ENCODE results near the gene KATNAL1. TPM values are rescaled to one million over a fixed set of nuclear protein-coding genes. Genes with fewer than 3 reads are reported as not detected.
A peak's percentile ranks its signal among the peaks of the same experiment; 100 is the strongest.

The KATNAL1 gene
- total RNA-seq, 1 experiment from 2014 or later: 6.1 TPM

DNA sequence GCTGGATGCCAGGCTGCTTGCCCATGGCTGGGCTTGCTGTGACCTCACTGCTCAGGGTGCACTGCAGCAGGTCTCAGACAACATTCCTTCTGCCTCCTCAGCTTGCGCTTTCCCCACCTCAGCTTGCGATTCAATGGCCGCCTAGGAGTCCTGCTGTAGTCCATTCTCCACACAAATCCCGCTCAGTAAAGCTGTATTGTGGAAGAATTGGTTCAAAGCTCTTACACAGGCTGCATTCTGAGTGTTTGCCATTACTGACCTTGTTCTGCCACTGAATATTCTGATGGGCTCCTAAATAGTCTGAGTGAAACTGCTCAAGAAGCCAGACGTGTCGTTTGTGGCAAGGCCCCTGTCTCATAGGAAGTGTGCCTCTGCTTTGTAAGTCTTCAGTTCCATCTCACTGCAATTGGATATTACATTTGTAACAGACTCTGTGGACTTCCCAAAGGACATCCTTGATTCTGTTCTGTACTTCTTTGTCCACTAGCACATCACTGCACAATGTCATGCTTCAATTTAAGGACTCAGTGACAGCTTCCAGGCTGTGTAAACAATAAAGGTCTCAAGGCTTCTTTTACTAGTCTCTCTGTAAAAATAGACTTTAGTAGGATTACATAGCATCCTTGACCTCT, 49.8 kb downstream of the KATNAL1 start:
- Mint-ChIP-seq H3K4me1 (ENCODE audit: insufficient read depth, unreplicated experiment) (no peaks in the 10 kb centered on the region), H3K36me3 (ENCODE audit: insufficient read depth, unreplicated experiment) (peaks cover 7% of the 10 kb centered on the region), H3K4me3 (ENCODE audit: unreplicated experiment) (no peak overlapping the region), H3K9me3 (ENCODE audit: unreplicated experiment) (no peaks in the 10 kb centered on the region), H3K27ac (ENCODE audit: low read depth, unreplicated experiment) (no peak overlapping the region), H3K27me3 (ENCODE audit: insufficient read depth, unreplicated experiment) (no peaks in the 10 kb centered on the region)
- TF ChIP-seq, protein P1, sequence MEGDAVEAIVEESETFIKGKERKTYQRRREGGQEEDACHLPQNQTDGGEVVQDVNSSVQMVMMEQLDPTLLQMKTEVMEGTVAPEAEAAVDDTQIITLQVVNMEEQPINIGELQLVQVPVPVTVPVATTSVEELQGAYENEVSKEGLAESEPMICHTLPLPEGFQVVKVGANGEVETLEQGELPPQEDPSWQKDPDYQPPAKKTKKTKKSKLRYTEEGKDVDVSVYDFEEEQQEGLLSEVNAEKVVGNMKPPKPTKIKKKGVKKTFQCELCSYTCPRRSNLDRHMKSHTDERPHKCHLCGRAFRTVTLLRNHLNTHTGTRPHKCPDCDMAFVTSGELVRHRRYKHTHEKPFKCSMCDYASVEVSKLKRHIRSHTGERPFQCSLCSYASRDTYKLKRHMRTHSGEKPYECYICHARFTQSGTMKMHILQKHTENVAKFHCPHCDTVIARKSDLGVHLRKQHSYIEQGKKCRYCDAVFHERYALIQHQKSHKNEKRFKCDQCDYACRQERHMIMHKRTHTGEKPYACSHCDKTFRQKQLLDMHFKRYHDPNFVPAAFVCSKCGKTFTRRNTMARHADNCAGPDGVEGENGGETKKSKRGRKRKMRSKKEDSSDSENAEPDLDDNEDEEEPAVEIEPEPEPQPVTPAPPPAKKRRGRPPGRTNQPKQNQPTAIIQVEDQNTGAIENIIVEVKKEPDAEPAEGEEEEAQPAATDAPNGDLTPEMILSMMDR (IDR thresholded peaks at IDR 0.05; ENCODE audit: unreplicated experiment): no peak
- DNase-seq (ENCODE audit: unreplicated experiment): no peak
- POLR2A ChIA-PET: interaction anchor here (1.2 kb wide), 1 partner anchor 26 kb away, joined by 3 read pairs; no protein-coding TSS in a partner anchor
- no TSS peak for BruUV-seq (replicated peaks)
- intact Hi-C loops (cut with micrococcal nuclease): loop anchor here (2.0 to 10.0 kb wide), 4 partner anchors 155 to 787 kb away; no protein-coding TSS in a partner anchor
- CTCF ChIA-PET: interaction anchor here (0.6 kb wide), 1 partner anchor 149 kb away, joined by 3 read pairs; no protein-coding TSS in a partner anchor

- Mint-ChIP-seq H3K36me3 (ENCODE audit: insufficient read depth, unreplicated experiment) (peaks cover 7% of the 10 kb centered on the region), H3K27ac (ENCODE audit: low read depth, unreplicated experiment) (peak overlapping the region; percentile 50), H3K9me3 (ENCODE audit: unreplicated experiment) (no peaks in the 10 kb centered on the region), H3K27me3 (ENCODE audit: insufficient read depth, unreplicated experiment) (no peaks in the 10 kb centered on the region), H3K4me1 (ENCODE audit: insufficient read depth, unreplicated experiment) (no peaks in the 10 kb centered on the region), H3K4me3 (ENCODE audit: unreplicated experiment) (no peak overlapping the region)
- intact Hi-C loops (cut with micrococcal nuclease): loop anchor here (2.0 to 10.0 kb wide), 4 partner anchors 155 to 788 kb away; no protein-coding TSS in a partner anchor
- POLR2A ChIA-PET: interaction anchor here (1.2 kb wide), 1 partner anchor 25 kb away, joined by 3 read pairs; no protein-coding TSS in a partner anchor
- CTCF ChIA-PET: interaction anchor here (0.6 to 1.8 kb wide), 4 partner anchors 124 to 206 kb away, joined by 3 to 10 read pairs (median 5); no protein-coding TSS in a partner anchor
- DNase-seq (ENCODE audit: unreplicated experiment): peak; percentile 5
- TF ChIP-seq, protein P1 (IDR thresholded peaks at IDR 0.05; ENCODE audit: unreplicated experiment): no peak
- BruUV-seq (replicated peaks): no TSS peak
These were observed 50.5 kb downstream of the KATNAL1 start for GRCh38 chr13:30256713-30257467.

DNA sequence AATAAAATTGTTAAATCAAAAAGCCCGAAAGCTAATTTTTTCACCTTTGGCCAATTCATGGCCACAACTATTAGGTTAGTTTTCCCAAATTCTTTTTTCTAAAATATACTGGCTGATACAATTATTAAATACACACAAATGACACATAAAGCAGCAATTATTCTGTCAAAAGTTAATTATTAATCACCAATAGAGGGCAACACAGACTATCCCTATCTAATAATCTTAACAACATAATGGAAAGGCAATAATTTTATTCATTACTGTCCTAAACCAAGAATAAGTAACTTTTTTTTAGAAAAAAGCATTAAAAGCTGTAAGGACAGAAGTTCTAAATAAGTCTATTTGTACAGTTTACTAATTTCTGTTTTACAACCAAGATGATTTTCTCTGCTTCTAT, 51.7 kb downstream of the KATNAL1 start:
- Mint-ChIP-seq H3K9me3 (ENCODE audit: unreplicated experiment) (no peaks in the 10 kb centered on the region), H3K27me3 (ENCODE audit: insufficient read depth, unreplicated experiment) (no peaks in the 10 kb centered on the region), H3K4me1 (ENCODE audit: insufficient read depth, unreplicated experiment) (no peaks in the 10 kb centered on the region), H3K36me3 (ENCODE audit: insufficient read depth, unreplicated experiment) (peaks cover 7% of the 10 kb centered on the region), H3K4me3 (ENCODE audit: unreplicated experiment) (no peak overlapping the region), H3K27ac (ENCODE audit: low read depth, unreplicated experiment) (no peak overlapping the region)
- CTCF ChIA-PET: interaction anchor here (0.6 to 1.8 kb wide), 10 partner anchors 24 to 627 kb away, joined by 3 to 10 read pairs (median 3); no protein-coding TSS in a partner anchor
- DNase-seq (ENCODE audit: unreplicated experiment): no peak
- no TSS peak for BruUV-seq (replicated peaks)
- intact Hi-C loops (cut with micrococcal nuclease): loop anchor here (2.0 to 10.0 kb wide), 4 partner anchors 157 to 789 kb away; no protein-coding TSS in a partner anchor
- TF ChIP-seq, protein P1 (IDR thresholded peaks at IDR 0.05; ENCODE audit: unreplicated experiment): peak; percentile 16
- POLR2A ChIA-PET: interaction anchor here (0.6 kb wide), 1 partner anchor 70 kb away, joined by 3 read pairs; no protein-coding TSS in a partner anchor

DNA sequence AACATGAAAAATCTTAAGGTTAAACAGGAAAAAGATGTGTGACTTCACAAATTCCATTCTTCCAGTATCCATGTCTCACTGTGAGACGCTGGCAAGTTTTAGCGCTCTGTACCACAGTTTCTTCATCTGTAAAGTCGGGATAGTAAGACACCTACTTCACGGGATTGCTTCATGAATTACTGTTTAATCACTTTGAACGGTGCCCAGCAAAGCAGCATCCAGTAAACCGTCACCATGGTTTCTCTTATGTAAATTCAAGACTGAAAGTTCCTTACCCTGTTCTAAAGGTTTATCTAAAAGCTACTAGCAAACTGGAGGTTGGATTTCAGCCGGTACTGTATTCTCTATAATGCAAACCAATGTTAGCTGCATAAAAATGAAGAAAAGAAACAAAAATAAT, 53.5 kb downstream of the KATNAL1 start:
- ChIA-PET CTCF (interaction anchor here (0.6 to 1.2 kb wide), 4 partner anchors 122 to 413 kb away, joined by 3 read pairs; no protein-coding TSS in a partner anchor), POLR2A (no interaction called here)
- no TSS peak for BruUV-seq (replicated peaks)
- Mint-ChIP-seq H3K4me1 (ENCODE audit: insufficient read depth, unreplicated experiment) (no peaks in the 10 kb centered on the region), H3K27me3 (ENCODE audit: insufficient read depth, unreplicated experiment) (no peaks in the 10 kb centered on the region), H3K4me3 (ENCODE audit: unreplicated experiment) (no peak overlapping the region), H3K36me3 (ENCODE audit: insufficient read depth, unreplicated experiment) (peaks cover 7% of the 10 kb centered on the region), H3K9me3 (ENCODE audit: unreplicated experiment) (no peaks in the 10 kb centered on the region), H3K27ac (ENCODE audit: low read depth, unreplicated experiment) (no peak overlapping the region)
- intact Hi-C loops (cut with micrococcal nuclease): loop anchor here (10.0 kb wide), 1 partner anchor 791 kb away; no protein-coding TSS in a partner anchor
- TF ChIP-seq, protein P1 (IDR thresholded peaks at IDR 0.05; ENCODE audit: unreplicated experiment): no peak
- no peak for DNase-seq (ENCODE audit: unreplicated experiment)
